GM23248 (cell line): ENCODE results near the gene SCGB2A2.

Experiments
- EZH2 ChIP-seq: fragments of 200-600 bp; sonication (generic); IDR thresholded peaks from 2 replicates; pipeline ENCODE4 v1.6.1; 2018; ENCODE audit warnings: antibody characterized with exemption, mild to moderate bottlenecking; ENCODE audit not compliant: insufficient read depth, poor library complexity, severe bottlenecking
- EZH2phosphoT487 ChIP-seq: fragments of 200-600 bp; sonication (generic); IDR thresholded peaks from 2 replicates; pipeline ENCODE4 v1.6.1; 2018; ENCODE audit warnings: antibody characterized with exemption, moderate library complexity, mild to moderate bottlenecking, low read depth; ENCODE audit not compliant: insufficient read depth

GRCh38 chr11:62223095-62223494, 46.9 kb upstream of the SCGB2A2 start:
- TF ChIP-seq EZH2phosphoT487, result no peak
- no peak for TF ChIP-seq EZH2
